Muscle of arm (tissue), 12 donors: Measurements from ENCODE around the gene SV2C. TPM values are rescaled to one million over a fixed set of nuclear protein-coding genes. Genes with fewer than 3 reads are reported as not detected.
"Not testable (repeated sequence)": the region's sequence is repeated elsewhere in the genome, so short reads cannot be mapped to it uniquely, and the experiment has no call there.

Experiments
- DNase-seq: peaks from one replicate; pipeline ENCODE4 v3.0.0-alpha.2; 2013
- polyA plus RNA-seq, 12 donors: library from polyadenylated mRNA; unstranded; fragments of 120-200 nt; gene quantifications; one replicate each; pipeline ENCODE4 v1.2.1, GENCODE V29; 2013; ENCODE audit not compliant: insufficient read length in 12 of 12

SV2C gene
- polyA plus RNA-seq, 12 donors: 0.03 to 0.45 (median 0.17) TPM; not detected in 6

GRCh38 chr5:76336253-76336809, 253.1 kb downstream of the SV2C start:
- not testable (repeated sequence) for DNase-seq

- DNase-seq: no peak
Measured at GRCh38 chr5:76337953-76338451, 254.8 kb downstream of the SV2C start.

- DNase-seq: no peak
Measured at GRCh38 chr5:76339919-76340318, 256.7 kb downstream of the SV2C start.

- DNase-seq: no peak
Measured at GRCh38 chr5:76341651-76342334, 258.6 kb downstream of the SV2C start.

GRCh38 chr5:76342474-76342873, 259.3 kb downstream of the SV2C start:
- DNase-seq: no peak

GRCh38 chr5:76345582-76345981, 262.4 kb downstream of the SV2C start:
- DNase-seq: no peak

- no peak for DNase-seq
Measured at GRCh38 chr5:76351176-76351575, 268.0 kb downstream of the SV2C start.

- no peak for DNase-seq
Measured at GRCh38 chr5:76351577-76351976, 268.4 kb downstream of the SV2C start.

- DNase-seq: no peak
Measured at GRCh38 chr5:76356887-76357286, 273.7 kb downstream of the SV2C start.

- DNase-seq: no peak
Measured at GRCh38 chr5:76363352-76364225, 280.4 kb downstream of the SV2C start.

GRCh38 chr5:76364226-76364589, 281.0 kb downstream of the SV2C start:
- DNase-seq: peak; percentile 26

GRCh38 chr5:76365561-76365960, 282.4 kb downstream of the SV2C start:
- no peak for DNase-seq

GRCh38 chr5:76366596-76366995, 283.4 kb downstream of the SV2C start:
- DNase-seq: no peak

- DNase-seq: no peak
Measured at GRCh38 chr5:76367623-76368371, 284.6 kb downstream of the SV2C start.

GRCh38 chr5:76368941-76369340, 285.8 kb downstream of the SV2C start:
- DNase-seq: no peak

- not testable (repeated sequence) for DNase-seq
Measured at GRCh38 chr5:76369668-76370067, 286.5 kb downstream of the SV2C start.

- no peak for DNase-seq
Measured at GRCh38 chr5:76371960-76372322, 288.8 kb downstream of the SV2C start.

GRCh38 chr5:76372323-76373054, 289.3 kb downstream of the SV2C start:
- no peak for DNase-seq

- DNase-seq: no peak
Measured at GRCh38 chr5:76376148-76376865, 293.1 kb downstream of the SV2C start.

GRCh38 chr5:76376866-76377230, 293.7 kb downstream of the SV2C start:
- DNase-seq: no peak

- DNase-seq: no peak
Measured at GRCh38 chr5:76378355-76378754, 295.2 kb downstream of the SV2C start.
